ENCODE measurements around the gene PPP4R4. TPM values are rescaled to one million over a fixed set of nuclear protein-coding genes. Genes with fewer than 3 reads are reported as not detected.

The PPP4R4 gene
- polyA plus RNA-seq, 1 of the 3 experiments (the other 2 are of a cell fraction): 2.5 TPM

- Histone ChIP-seq H3K4me3 (ENCODE audit: low read depth in 2 of 2, low read length in 1 of 2) (no peak overlapping the region), H3F3A (replicated peaks; ENCODE audit: insufficient read depth) (no peaks in the 10 kb centered on the region), H3K9me2 (no peaks in the 10 kb centered on the region), H3K79me2 (ENCODE audit: insufficient read depth) (no peaks in the 10 kb centered on the region), H3K4me1 (ENCODE audit: control insufficient read depth in 1 of 2, insufficient read depth in 2 of 2, low read depth in 1 of 2, low read length in 1 of 2) (no peaks in the 10 kb centered on the region), H4K20me1 (ENCODE audit: insufficient read depth) (no peaks in the 10 kb centered on the region), H3K36me3 (replicated peaks in 1 of 2; ENCODE audit: control insufficient read depth in 1 of 2, insufficient read depth in 2 of 2, low read length in 1 of 2) (no peaks in the 10 kb centered on the region), H3K4me2 (no peak overlapping the region), H3K27me3 (ENCODE audit: insufficient read depth) (no peaks in the 10 kb centered on the region), H3K27ac (ENCODE audit: low read depth in 2 of 2, low read length in 1 of 2) (no peak overlapping the region), H2AFZ (ENCODE audit: low read depth) (no peak overlapping the region), H3K9me3 (no peaks in the 10 kb centered on the region; the same call in 1 of the 2 replicates), H3K9ac (no peak overlapping the region)
- TF ChIP-seq USF2 (IDR thresholded peaks at IDR 0.05; ENCODE audit: borderline replicate concordance, low read depth, low read length) (no peak), SIN3A (IDR thresholded peaks at IDR 0.05; ENCODE audit: borderline replicate concordance, low read depth, low read length) (no peak), FOXJ3 (CRISPR knock-in tag; IDR thresholded peaks at IDR 0.05) (no peak), CHD2 (IDR thresholded peaks at IDR 0.05; ENCODE audit: low read length, partially characterized antibody) (no peak), IRF3 (IDR thresholded peaks at IDR 0.05; ENCODE audit: low read depth, low read length) (no peak), POLR2AphosphoS5 (IDR thresholded peaks at IDR 0.05; ENCODE audit: low read depth, low read length) (no peak), REST (IDR thresholded peaks at IDR 0.05; ENCODE audit: low read depth, low read length) (no peak), EZH2phosphoT487 (IDR thresholded peaks at IDR 0.05; ENCODE audit: borderline replicate concordance, low read depth) (no peak), RXRA (IDR thresholded peaks at IDR 0.05; ENCODE audit: borderline replicate concordance, low read depth) (no peak), MXI1 (IDR thresholded peaks at IDR 0.05; ENCODE audit: low read depth, low read length) (no peak), USF1 (IDR thresholded peaks at IDR 0.05; ENCODE audit: borderline replicate concordance, low read depth) (no peak), YY1 (IDR thresholded peaks at IDR 0.05; ENCODE audit: low read depth) (no peak), RAD21 (IDR thresholded peaks at IDR 0.05; ENCODE audit: low read length) (no peak), FOXM1 (IDR thresholded peaks at IDR 0.05; ENCODE audit: low read depth) (no peak), TAF1 (IDR thresholded peaks at IDR 0.05; ENCODE audit: borderline replicate concordance, low read depth, low read length) (no peak)
- CTCF ChIA-PET: interaction anchor here (1.1 kb wide), 1 partner anchor 20 kb away, joined by 3 read pairs; no protein-coding TSS in a partner anchor
- POLR2A ChIA-PET: no interaction called here
- DNase-seq: no peak
- 47% methylated on average over 11 of the region's 12 CpGs for WGBS (ENCODE audit: low lambda C conversion rate)
Measured at GRCh38 chr14:94306047-94306978, 132.2 kb downstream of the PPP4R4 start.
